ENCODE measurements around the gene JAKMIP2. TPM values are rescaled to one million over a fixed set of nuclear protein-coding genes. Genes with fewer than 3 reads are reported as not detected.

The JAKMIP2 gene
- under 0.01 TPM in 1 of 2 replicates, not detected in the other for total RNA-seq

GRCh38 chr5:147782110-147783028, at the start of gene JAKMIP2:
TSS of gene JAKMIP2 (minus strand) at chr5:147782728. CDS start at chr5:147671806, 110,922 bp downstream.

GRCh38 chr5:147831465-147831864, 48.9 kb upstream of the JAKMIP2 start, which contains the start of gene SPINK1:
TSS of gene SPINK1 (minus strand) at chr5:147831671. CDS start at chr5:147831577, 94 bp downstream.

Other genes with a start within 250 kb of the JAKMIP2 start
- not detected in 2 replicates for gene SPINK1, start 48.9 kb upstream of the JAKMIP2 start, total RNA-seq
- not detected in 2 replicates for gene SCGB3A2, start 96.0 kb upstream of the JAKMIP2 start, total RNA-seq
- 0.65 TPM in 1 of 2 replicates, not detected in the other for gene C5orf46, start 123.8 kb upstream of the JAKMIP2 start, total RNA-seq